ENCODE data around the gene MDC1.

DNA sequence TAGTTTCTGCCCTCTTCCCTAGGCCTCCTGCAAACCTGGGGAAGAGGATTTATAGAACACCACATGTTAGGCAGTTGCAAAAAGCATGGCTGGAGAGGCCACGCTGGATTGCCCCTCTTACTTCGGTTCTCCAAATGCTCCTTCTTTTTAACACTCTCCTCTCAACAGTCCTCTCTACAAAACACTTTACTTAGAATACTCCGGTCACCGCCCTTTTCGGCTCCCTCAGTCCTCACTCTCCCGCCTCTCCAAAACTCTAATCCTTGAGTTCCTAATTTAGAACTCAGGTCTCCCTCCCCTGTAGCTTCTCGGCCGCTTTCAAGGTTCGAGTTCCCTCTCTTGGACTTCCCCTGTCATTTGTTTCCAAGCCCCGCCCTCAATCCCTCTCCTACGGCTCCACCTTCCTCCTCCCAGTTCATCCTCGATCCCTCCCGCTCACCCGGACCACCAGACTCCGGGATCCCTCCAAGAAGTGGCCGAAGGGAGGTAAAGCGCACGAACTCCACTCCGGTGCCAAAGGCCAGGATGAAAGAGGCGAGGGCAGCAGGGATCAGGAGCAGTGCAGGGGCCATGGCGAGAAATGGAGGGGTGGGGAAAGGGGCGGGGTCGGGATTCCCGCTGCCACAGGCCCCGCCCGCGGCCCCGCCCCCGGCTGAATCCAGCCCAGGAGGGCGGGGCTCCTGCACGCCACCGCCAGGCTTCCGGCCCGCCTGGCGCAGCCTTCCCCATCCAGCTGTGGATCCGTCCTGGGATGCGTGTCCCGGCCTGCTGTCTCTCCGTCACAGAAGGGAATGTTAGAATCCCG, 26.5 kb downstream of the MDC1 start, which contains the start of gene NRM:
- peak; percentile 79 for TF ChIP-seq POLR2AphosphoS5 (IDR thresholded peaks at IDR 0.05; ENCODE audit: low read depth)
- TF ChIP-seq, protein P1, sequence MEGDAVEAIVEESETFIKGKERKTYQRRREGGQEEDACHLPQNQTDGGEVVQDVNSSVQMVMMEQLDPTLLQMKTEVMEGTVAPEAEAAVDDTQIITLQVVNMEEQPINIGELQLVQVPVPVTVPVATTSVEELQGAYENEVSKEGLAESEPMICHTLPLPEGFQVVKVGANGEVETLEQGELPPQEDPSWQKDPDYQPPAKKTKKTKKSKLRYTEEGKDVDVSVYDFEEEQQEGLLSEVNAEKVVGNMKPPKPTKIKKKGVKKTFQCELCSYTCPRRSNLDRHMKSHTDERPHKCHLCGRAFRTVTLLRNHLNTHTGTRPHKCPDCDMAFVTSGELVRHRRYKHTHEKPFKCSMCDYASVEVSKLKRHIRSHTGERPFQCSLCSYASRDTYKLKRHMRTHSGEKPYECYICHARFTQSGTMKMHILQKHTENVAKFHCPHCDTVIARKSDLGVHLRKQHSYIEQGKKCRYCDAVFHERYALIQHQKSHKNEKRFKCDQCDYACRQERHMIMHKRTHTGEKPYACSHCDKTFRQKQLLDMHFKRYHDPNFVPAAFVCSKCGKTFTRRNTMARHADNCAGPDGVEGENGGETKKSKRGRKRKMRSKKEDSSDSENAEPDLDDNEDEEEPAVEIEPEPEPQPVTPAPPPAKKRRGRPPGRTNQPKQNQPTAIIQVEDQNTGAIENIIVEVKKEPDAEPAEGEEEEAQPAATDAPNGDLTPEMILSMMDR (conservative IDR thresholded peaks at IDR 0.05; ENCODE audit: low read depth in 2 of 2) = no peak
